ENCODE data around the gene ZNF512B.

- TF ChIP-seq, protein P1, sequence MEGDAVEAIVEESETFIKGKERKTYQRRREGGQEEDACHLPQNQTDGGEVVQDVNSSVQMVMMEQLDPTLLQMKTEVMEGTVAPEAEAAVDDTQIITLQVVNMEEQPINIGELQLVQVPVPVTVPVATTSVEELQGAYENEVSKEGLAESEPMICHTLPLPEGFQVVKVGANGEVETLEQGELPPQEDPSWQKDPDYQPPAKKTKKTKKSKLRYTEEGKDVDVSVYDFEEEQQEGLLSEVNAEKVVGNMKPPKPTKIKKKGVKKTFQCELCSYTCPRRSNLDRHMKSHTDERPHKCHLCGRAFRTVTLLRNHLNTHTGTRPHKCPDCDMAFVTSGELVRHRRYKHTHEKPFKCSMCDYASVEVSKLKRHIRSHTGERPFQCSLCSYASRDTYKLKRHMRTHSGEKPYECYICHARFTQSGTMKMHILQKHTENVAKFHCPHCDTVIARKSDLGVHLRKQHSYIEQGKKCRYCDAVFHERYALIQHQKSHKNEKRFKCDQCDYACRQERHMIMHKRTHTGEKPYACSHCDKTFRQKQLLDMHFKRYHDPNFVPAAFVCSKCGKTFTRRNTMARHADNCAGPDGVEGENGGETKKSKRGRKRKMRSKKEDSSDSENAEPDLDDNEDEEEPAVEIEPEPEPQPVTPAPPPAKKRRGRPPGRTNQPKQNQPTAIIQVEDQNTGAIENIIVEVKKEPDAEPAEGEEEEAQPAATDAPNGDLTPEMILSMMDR (IDR thresholded peaks at IDR 0.05) = no peak
- TF ChIP-seq POLR2A (IDR thresholded peaks at IDR 0.05) (no peak), POLR2AphosphoS5 (IDR thresholded peaks at IDR 0.05; ENCODE audit: insufficient read depth in 1 of 2, low read depth in 1 of 2) (no peak)
Measured at GRCh38 chr20:64011366-64011779, 41.6 kb upstream of the ZNF512B start.

All from vagina (tissue), 2 donors.